ENCODE data around the gene MYRF.
A peak's percentile ranks its signal among the peaks of the same experiment; 100 is the strongest.

MYRF gene

DNA sequence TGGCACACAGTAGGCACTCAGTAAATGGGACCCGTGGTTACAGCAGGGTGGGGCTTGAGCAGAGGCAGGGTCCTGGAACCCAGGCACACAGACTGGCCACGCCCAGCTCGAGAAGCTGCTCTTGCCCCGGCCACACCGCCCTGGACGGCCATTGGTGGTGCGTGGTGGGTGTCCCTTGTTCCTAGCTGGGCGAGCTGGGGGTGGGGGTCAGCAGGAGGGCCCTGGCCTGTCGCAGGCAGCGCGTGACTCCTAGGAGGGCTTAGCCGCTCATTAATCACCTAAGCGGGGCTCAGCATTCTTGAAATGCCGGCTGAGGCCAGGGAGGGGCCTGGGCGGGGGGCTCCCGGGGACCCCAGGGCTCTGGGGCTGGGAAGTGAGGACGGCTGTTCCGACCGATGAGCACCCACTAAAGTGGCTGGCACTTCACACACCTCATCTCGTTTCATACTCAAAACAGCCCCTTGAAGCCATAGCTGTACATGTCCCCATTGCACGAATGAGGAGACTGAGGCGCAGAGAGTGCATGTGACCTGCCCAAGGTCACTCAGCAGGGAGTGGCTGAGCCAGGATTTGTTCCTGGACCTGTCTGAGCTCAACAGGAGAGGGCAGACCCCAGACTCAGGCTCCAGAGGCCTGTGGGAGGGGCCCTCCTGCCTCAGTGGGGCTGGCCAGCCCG lies 11.6 kb downstream of the MYRF start:
- intact Hi-C loops (cut with micrococcal nuclease), result no loop called here
- Mint-ChIP-seq H3K36me3 (ENCODE audit: low read depth) (no peaks in the 10 kb centered on the region), H3K4me3 (no peak overlapping the region), H3K9me3 (no peaks in the 10 kb centered on the region), H3K27ac (no peak overlapping the region), H3K27me3 (peaks cover 29% of the 10 kb centered on the region), H3K4me1 (ENCODE audit: low read depth) (no peaks in the 10 kb centered on the region)

DNA sequence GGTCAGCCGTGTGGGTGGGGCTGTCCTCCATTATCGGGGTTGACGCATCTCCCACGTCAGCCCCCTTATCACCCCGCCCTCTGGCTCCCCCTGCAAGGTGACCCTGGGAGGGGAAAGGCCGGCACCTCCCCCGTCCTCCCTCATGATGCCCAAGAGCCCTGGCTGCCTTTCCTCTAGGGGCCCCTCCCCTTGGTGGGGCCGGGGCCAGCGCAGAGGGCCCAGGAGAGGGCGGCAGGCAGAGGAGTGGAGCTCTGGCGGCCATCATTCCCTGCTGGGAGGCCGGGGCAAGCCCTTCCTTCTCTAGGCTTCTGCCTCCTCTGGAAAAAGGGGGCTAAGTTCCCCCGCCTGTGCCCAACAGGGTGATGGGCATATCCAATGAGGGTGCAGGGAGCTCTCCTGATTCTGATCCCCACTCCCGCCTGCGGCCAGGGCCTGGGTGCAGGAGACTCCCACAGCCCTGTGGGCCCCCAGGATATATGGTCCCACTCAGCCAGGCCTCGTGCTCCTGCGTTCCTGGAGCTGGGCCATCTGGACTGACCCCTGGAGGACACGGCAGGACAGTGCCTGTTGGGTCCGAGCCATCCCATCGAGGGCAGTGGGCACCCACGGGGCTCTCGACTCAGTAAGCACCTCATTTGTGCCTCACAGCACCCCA lies 12.3 kb downstream of the MYRF start:
- intact Hi-C loops (cut with micrococcal nuclease), result no loop called here

DNA sequence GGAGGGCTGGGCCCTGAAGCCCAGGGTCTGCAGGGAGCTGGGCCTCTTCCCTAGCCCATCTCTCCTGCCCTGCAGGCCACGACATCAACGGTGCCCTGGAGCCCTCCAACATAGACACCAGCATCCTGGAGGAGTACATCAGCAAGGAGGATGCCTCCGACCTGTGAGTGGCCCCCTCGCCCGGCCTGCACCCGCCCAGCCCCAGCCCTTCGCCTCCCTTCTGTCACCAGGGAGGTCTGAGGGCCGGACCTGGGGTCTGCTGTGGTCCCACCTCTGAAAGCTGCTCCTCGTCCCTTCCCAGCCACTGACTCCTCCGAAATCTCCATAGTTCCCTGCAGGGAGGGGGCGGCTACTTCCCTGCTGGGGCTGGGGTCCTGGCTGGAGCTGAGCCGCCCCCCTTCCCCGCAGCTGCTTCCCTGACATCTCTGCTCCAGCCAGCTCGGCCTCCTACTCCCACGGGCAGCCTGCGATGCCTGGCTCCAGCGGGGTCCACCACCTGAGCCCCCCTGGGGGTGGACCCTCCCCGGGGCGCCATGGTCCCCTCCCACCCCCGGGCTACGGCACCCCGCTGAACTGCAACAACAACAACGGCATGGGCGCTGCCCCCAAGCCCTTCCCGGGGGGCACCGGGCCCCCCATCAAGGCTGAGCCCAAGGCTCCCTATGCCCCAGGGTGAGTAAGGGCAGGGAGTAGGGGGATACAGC lies 13.3 kb downstream of the MYRF start:
- intact Hi-C loops (cut with micrococcal nuclease), result no loop called here
- Mint-ChIP-seq H3K4me1 (ENCODE audit: low read depth) (no peaks in the 10 kb centered on the region), H3K27ac (no peak overlapping the region), H3K27me3 (peaks cover 20% of the 10 kb centered on the region), H3K4me3 (no peak overlapping the region), H3K9me3 (no peaks in the 10 kb centered on the region), H3K36me3 (ENCODE audit: low read depth) (no peaks in the 10 kb centered on the region)

More for the DNA sequence above, 12.3 kb downstream of the MYRF start:
- no peak overlapping the region for H3K4me3 Mint-ChIP-seq
- H3K9me3 Mint-ChIP-seq, result no peaks in the 10 kb centered on the region
- H3K4me1 Mint-ChIP-seq (ENCODE audit: low read depth), result no peaks in the 10 kb centered on the region
- H3K27ac Mint-ChIP-seq, result no peak overlapping the region
- peaks cover 25% of the 10 kb centered on the region for H3K27me3 Mint-ChIP-seq
- no peaks in the 10 kb centered on the region for H3K36me3 Mint-ChIP-seq (ENCODE audit: low read depth)

- intact Hi-C loops (cut with micrococcal nuclease), result no loop called here
- Mint-ChIP-seq H3K27me3 (peaks cover 20% of the 10 kb centered on the region), H3K27ac (no peak overlapping the region), H3K4me1 (ENCODE audit: low read depth) (peaks cover 6% of the 10 kb centered on the region), H3K36me3 (ENCODE audit: low read depth) (no peaks in the 10 kb centered on the region), H3K9me3 (no peaks in the 10 kb centered on the region), H3K4me3 (no peak overlapping the region)
These were observed 14.0 kb downstream of the MYRF start for GRCh38 chr11:61766353-61766841.

GRCh38 chr11:61768376-61769076 lies 16.1 kb downstream of the MYRF start:
- peaks cover 24% of the 10 kb centered on the region for H3K4me1 Mint-ChIP-seq (ENCODE audit: low read depth)
- H3K9me3 Mint-ChIP-seq, result no peaks in the 10 kb centered on the region

GRCh38 chr11:61769169-61769920 lies 16.9 kb downstream of the MYRF start:
- Mint-ChIP-seq H3K4me1 (ENCODE audit: low read depth) (peaks cover 24% of the 10 kb centered on the region), H3K9me3 (no peaks in the 10 kb centered on the region), H3K27me3 (peaks cover 3% of the 10 kb centered on the region), H3K27ac (no peak overlapping the region), H3K4me3 (no peak overlapping the region), H3K36me3 (ENCODE audit: low read depth) (no peaks in the 10 kb centered on the region)
- intact Hi-C loops (cut with micrococcal nuclease), result no loop called here

More at GRCh38 chr11:61768376-61769076, 16.1 kb downstream of the MYRF start:
- Mint-ChIP-seq H3K27ac (peak overlapping the region; percentile 37), H3K27me3 (peaks cover 7% of the 10 kb centered on the region), H3K4me3 (no peak overlapping the region), H3K36me3 (ENCODE audit: low read depth) (no peaks in the 10 kb centered on the region)
- intact Hi-C loops (cut with micrococcal nuclease), result no loop called here

- Mint-ChIP-seq H3K36me3 (ENCODE audit: low read depth) (no peaks in the 10 kb centered on the region), H3K4me1 (ENCODE audit: low read depth) (peaks cover 24% of the 10 kb centered on the region), H3K9me3 (no peaks in the 10 kb centered on the region), H3K27me3 (peaks cover 7% of the 10 kb centered on the region), H3K4me3 (no peak overlapping the region), H3K27ac (no peak overlapping the region)
- intact Hi-C loops (cut with micrococcal nuclease), result no loop called here
These were observed 17.7 kb downstream of the MYRF start for GRCh38 chr11:61769946-61770683.

DNA sequence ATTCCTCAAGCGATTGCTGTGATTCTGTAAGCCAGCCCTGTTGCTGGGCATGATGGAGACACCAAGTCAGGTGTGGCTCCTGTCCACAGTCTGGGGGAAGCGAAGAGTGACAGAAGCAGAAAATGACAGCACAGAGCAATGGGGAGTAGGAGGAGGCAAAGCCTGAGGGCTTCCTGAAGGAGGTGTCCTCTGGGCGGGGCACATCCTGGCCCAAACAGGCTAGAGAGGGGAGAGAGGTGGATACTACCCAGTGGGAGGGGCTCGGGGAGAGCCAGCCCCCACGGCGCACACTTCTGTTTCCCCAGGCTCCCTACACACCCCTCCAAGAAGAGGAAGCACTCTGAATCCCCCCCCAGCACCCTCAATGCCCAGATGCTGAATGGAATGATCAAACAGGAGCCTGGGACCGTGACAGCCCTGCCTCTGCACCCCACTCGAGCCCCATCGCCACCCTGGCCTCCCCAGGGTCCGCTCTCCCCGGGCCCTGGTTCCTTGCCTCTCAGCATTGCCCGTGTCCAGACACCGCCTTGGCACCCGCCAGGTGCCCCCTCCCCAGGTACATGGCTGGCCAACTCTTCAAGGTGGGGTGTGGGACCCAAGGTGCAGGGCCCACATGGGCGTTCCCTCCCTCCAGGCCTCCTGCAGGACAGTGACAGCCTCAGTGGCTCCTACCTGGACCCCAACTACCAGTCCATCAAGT lies 18.9 kb downstream of the MYRF start:
- peaks cover 10% of the 10 kb centered on the region for H3K27me3 Mint-ChIP-seq
- no peak overlapping the region for H3K4me3 Mint-ChIP-seq
- H3K27ac Mint-ChIP-seq, result peak overlapping the region; percentile 28
- H3K36me3 Mint-ChIP-seq (ENCODE audit: low read depth), result no peaks in the 10 kb centered on the region
- no peaks in the 10 kb centered on the region for H3K9me3 Mint-ChIP-seq
- intact Hi-C loops (cut with micrococcal nuclease), result no loop called here
- peaks cover 33% of the 10 kb centered on the region for H3K4me1 Mint-ChIP-seq (ENCODE audit: low read depth)

- no peaks in the 10 kb centered on the region for H3K9me3 Mint-ChIP-seq
- intact Hi-C loops (cut with micrococcal nuclease), result no loop called here
- H3K4me1 Mint-ChIP-seq (ENCODE audit: low read depth), result peaks cover 40% of the 10 kb centered on the region
These were observed 19.6 kb downstream of the MYRF start for GRCh38 chr11:61771985-61772455.

GRCh38 chr11:61773356-61773755 lies 20.9 kb downstream of the MYRF start:
- Mint-ChIP-seq H3K27ac (no peak overlapping the region), H3K27me3 (peaks cover 28% of the 10 kb centered on the region), H3K9me3 (no peaks in the 10 kb centered on the region), H3K4me1 (ENCODE audit: low read depth) (peaks cover 50% of the 10 kb centered on the region), H3K4me3 (no peak overlapping the region), H3K36me3 (ENCODE audit: low read depth) (no peaks in the 10 kb centered on the region)
- intact Hi-C loops (cut with micrococcal nuclease), result no loop called here

More at GRCh38 chr11:61771985-61772455, 19.6 kb downstream of the MYRF start:
- peaks cover 16% of the 10 kb centered on the region for H3K27me3 Mint-ChIP-seq
- peak overlapping the region; percentile 28 for H3K27ac Mint-ChIP-seq
- no peak overlapping the region for H3K4me3 Mint-ChIP-seq
- H3K36me3 Mint-ChIP-seq (ENCODE audit: low read depth), result no peaks in the 10 kb centered on the region

DNA sequence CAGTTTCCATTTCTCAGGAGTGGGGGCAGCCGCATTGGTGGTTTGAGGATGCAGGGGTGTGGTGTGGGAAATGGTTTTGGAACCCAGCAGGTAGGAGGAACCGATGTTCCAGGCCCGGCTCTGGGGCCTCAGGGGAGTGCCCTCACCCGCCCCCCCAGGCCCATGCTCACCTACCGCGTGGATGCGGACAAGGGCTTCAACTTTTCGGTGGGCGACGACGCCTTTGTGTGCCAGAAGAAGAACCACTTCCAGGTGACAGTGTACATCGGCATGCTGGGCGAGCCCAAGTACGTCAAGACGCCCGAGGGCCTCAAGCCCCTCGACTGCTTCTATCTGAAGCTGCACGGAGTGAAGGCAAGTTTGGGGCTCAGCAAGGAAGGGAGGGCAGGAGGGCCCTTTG lies 21.4 kb downstream of the MYRF start:
- H3K36me3 Mint-ChIP-seq (ENCODE audit: low read depth), result no peaks in the 10 kb centered on the region
- H3K27me3 Mint-ChIP-seq, result peaks cover 33% of the 10 kb centered on the region
- H3K27ac Mint-ChIP-seq, result no peak overlapping the region
- intact Hi-C loops (cut with micrococcal nuclease), result no loop called here
- no peak overlapping the region for H3K4me3 Mint-ChIP-seq
- peaks cover 50% of the 10 kb centered on the region for H3K4me1 Mint-ChIP-seq (ENCODE audit: low read depth)
- H3K9me3 Mint-ChIP-seq, result no peaks in the 10 kb centered on the region

- peaks cover 34% of the 10 kb centered on the region for H3K27me3 Mint-ChIP-seq
- intact Hi-C loops (cut with micrococcal nuclease), result no loop called here
- no peak overlapping the region for H3K4me3 Mint-ChIP-seq
- H3K27ac Mint-ChIP-seq, result peak overlapping the region; percentile 33
- no peaks in the 10 kb centered on the region for H3K9me3 Mint-ChIP-seq
- H3K36me3 Mint-ChIP-seq (ENCODE audit: low read depth), result no peaks in the 10 kb centered on the region
- H3K4me1 Mint-ChIP-seq (ENCODE audit: low read depth), result peaks cover 50% of the 10 kb centered on the region
These were observed 22.0 kb downstream of the MYRF start for GRCh38 chr11:61774411-61774810.
